ENCODE measurements around the gene SMARCA5.

Gene SMARCA5

DNA sequence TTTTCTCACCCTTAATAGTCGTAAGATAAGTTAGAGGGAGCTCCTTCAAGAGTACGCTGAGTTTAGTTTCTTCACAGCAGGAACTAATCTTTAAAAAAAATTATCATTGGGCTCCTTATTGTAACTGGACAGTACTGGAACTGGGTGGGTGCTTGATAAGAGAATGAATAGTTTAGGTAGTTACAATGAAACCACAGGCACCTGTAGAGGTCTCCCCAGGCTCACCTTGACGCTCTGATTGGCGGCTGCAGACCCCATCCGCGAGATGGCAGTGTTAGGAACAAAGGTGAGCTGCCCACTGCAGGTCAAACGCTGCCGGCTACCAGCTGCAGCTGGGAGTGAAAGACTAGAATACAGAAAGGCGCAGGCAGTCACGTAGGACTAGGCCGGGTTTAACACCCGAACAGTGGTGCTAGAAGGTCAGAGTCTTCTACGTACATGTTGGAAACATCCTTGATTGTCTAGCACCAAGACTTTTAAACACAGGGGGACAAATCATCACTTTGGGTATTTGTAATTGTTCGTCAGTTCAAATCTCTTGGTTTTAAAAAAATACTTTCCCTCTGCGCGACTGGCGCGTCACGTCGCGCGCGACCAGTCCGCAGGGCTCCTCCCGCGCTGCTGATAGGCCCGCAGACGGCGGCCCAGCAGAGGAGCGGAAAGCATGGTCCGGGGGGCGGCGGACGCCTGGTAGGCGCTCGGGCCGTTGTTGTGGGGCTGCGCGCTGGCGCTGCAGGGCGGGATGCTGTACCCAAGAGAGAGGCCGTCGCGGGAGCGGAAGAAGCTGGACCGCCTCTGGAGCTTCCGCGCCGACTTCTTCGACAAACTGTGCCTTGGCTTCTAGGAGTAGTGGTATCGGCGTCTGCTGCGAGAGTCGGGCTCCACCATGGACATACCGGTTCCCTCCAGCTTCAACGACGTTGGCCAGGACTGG is 45.6 kb downstream of the SMARCA5 start:
- peak; percentile 35 for DNase-seq (ENCODE audit: low read depth, low spot score)
- H3K9ac ChIP-seq (ENCODE audit: insufficient read length, low read depth) = no peak overlapping the region
- H3K4me3 ChIP-seq (ENCODE audit: insufficient read length, low read depth) = peak overlapping the region; percentile 34

GRCh38 chr4:143559757-143560147 is 46.2 kb downstream of the SMARCA5 start:
- Histone ChIP-seq H3K4me1 (ENCODE audit: insufficient read depth, insufficient read length) (no peaks in the 10 kb centered on the region), H3K27me3 (ENCODE audit: insufficient read depth, insufficient read length) (peaks cover 5% of the 10 kb centered on the region), H3K9ac (ENCODE audit: insufficient read length, low read depth) (no peak overlapping the region), H3K4me3 (ENCODE audit: insufficient read length, low read depth) (peak overlapping the region; percentile 34), H3K36me3 (ENCODE audit: insufficient read depth, insufficient read length, low read length) (peaks cover 14% of the 10 kb centered on the region), H3K9me3 (ENCODE audit: insufficient read depth, low read length) (no peaks in the 10 kb centered on the region)
- TF ChIP-seq SUZ12 (IDR thresholded peaks at IDR 0.05; ENCODE audit: extremely low read depth, insufficient read depth, insufficient read length) = no peak
- TF ChIP-seq YY1 (IDR thresholded peaks at IDR 0.05; ENCODE audit: insufficient read depth, insufficient read length) = no peak
- no peak for TF ChIP-seq ZNF274 (IDR thresholded peaks at IDR 0.05; ENCODE audit: low read depth, low read length)
- DNase-seq (ENCODE audit: low read depth, low spot score) = no peak

More for the DNA sequence above, 45.6 kb downstream of the SMARCA5 start:
- Histone ChIP-seq H3K9me3 (ENCODE audit: insufficient read depth, low read length) (no peaks in the 10 kb centered on the region), H3K27me3 (ENCODE audit: insufficient read depth, insufficient read length) (peaks cover 5% of the 10 kb centered on the region), H3K4me1 (ENCODE audit: insufficient read depth, insufficient read length) (no peaks in the 10 kb centered on the region), H3K36me3 (ENCODE audit: insufficient read depth, insufficient read length, low read length) (peaks cover 18% of the 10 kb centered on the region)
- TF ChIP-seq ZNF274 (IDR thresholded peaks at IDR 0.05; ENCODE audit: low read depth, low read length) (no peak), SUZ12 (IDR thresholded peaks at IDR 0.05; ENCODE audit: extremely low read depth, insufficient read depth, insufficient read length) (no peak), YY1 (IDR thresholded peaks at IDR 0.05; ENCODE audit: insufficient read depth, insufficient read length) (no peak)

- no peak for DNase-seq (ENCODE audit: low read depth, low spot score)
- Histone ChIP-seq H3K27me3 (ENCODE audit: insufficient read depth, insufficient read length) (peaks cover 4% of the 10 kb centered on the region), H3K36me3 (ENCODE audit: insufficient read depth, insufficient read length, low read length) (no peaks in the 10 kb centered on the region), H3K4me3 (ENCODE audit: insufficient read length, low read depth) (no peak overlapping the region), H3K9me3 (ENCODE audit: insufficient read depth, low read length) (no peaks in the 10 kb centered on the region), H3K4me1 (ENCODE audit: insufficient read depth, insufficient read length) (no peaks in the 10 kb centered on the region), H3K9ac (ENCODE audit: insufficient read length, low read depth) (no peak overlapping the region)
- TF ChIP-seq ZNF274 (IDR thresholded peaks at IDR 0.05; ENCODE audit: low read depth, low read length) (no peak), YY1 (IDR thresholded peaks at IDR 0.05; ENCODE audit: insufficient read depth, insufficient read length) (no peak), SUZ12 (IDR thresholded peaks at IDR 0.05; ENCODE audit: extremely low read depth, insufficient read depth, insufficient read length) (no peak)
These were observed 51.0 kb downstream of the SMARCA5 start for GRCh38 chr4:143564472-143564871.

- Histone ChIP-seq H3K9ac (ENCODE audit: insufficient read length, low read depth) (no peak overlapping the region), H3K27me3 (ENCODE audit: insufficient read depth, insufficient read length) (no peaks in the 10 kb centered on the region), H3K4me1 (ENCODE audit: insufficient read depth, insufficient read length) (no peaks in the 10 kb centered on the region), H3K36me3 (ENCODE audit: insufficient read depth, insufficient read length, low read length) (no peaks in the 10 kb centered on the region), H3K9me3 (ENCODE audit: insufficient read depth, low read length) (no peaks in the 10 kb centered on the region), H3K4me3 (ENCODE audit: insufficient read length, low read depth) (no peak overlapping the region)
- TF ChIP-seq SUZ12 (IDR thresholded peaks at IDR 0.05; ENCODE audit: extremely low read depth, insufficient read depth, insufficient read length) (no peak), ZNF274 (IDR thresholded peaks at IDR 0.05; ENCODE audit: low read depth, low read length) (no peak), YY1 (IDR thresholded peaks at IDR 0.05; ENCODE audit: insufficient read depth, insufficient read length) (no peak)
- DNase-seq (ENCODE audit: low read depth, low spot score) = no peak
These were observed 61.8 kb downstream of the SMARCA5 start for GRCh38 chr4:143575331-143575730.

DNA sequence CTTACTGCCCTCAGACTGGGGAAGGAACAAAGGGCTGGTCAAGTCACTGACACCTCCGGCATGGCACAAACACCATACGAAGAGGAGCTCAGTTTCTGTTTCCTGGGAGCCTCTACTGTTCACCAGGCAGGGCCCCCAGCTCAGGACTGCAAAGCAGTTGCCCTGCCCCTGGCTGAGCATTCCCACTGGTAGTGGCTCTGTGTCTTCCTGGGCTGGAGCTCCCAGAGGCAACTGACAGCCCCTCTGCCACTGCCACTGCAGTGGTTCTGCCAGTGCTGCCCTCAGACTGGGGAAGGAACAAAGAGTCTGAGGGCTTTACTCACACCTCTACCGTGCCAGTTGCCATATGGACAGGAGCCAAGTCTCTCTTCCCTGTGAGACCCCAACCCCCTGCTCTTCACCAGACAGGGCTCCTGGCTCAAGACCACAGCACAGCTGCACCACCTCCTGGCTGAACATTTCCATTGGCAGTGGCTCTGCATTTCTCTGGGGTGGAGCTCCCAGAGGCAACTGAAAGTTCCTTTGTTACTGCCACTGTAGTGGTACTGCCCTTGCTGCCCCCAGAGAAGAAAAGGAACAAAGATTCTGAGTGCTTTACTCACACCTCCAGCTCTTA is 67.9 kb downstream of the SMARCA5 start:
- DNase-seq (ENCODE audit: low read depth, low spot score) = peak; percentile 1
- Histone ChIP-seq H3K9me3 (ENCODE audit: insufficient read depth, low read length) (no peaks in the 10 kb centered on the region; the same call in 1 of the 2 replicates), H3K9ac (ENCODE audit: insufficient read length, low read depth) (no peak overlapping the region), H3K27me3 (ENCODE audit: insufficient read depth, insufficient read length) (no peaks in the 10 kb centered on the region), H3K4me3 (ENCODE audit: insufficient read length, low read depth) (no peak overlapping the region), H3K4me1 (ENCODE audit: insufficient read depth, insufficient read length) (no peaks in the 10 kb centered on the region), H3K36me3 (ENCODE audit: insufficient read depth, insufficient read length, low read length) (no peaks in the 10 kb centered on the region)
- TF ChIP-seq ZNF274 (IDR thresholded peaks at IDR 0.05; ENCODE audit: low read depth, low read length) (no peak), YY1 (IDR thresholded peaks at IDR 0.05; ENCODE audit: insufficient read depth, insufficient read length) (no peak)

DNA sequence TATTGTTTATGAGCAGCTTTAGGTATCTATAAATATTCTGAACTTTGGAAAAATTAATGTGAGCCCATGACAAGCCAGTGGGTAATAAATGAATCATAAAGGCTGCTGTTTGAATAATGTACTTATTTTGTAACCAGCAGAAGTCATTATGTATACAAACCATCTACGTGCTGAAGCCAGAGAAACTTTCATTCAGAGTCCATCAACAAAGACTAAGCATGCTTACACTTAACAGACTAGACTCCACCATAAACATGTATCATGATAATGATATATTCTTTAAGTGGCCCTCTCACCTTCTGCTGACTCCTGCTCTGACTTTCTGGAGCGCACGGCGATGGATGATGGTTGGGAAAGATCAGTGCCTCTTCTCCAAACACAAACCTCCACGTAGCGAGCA is 72.0 kb downstream of the SMARCA5 start:
- Histone ChIP-seq H3K36me3 (ENCODE audit: insufficient read depth, insufficient read length, low read length) (no peaks in the 10 kb centered on the region), H3K9ac (ENCODE audit: insufficient read length, low read depth) (no peak overlapping the region), H3K4me1 (ENCODE audit: insufficient read depth, insufficient read length) (no peaks in the 10 kb centered on the region), H3K27me3 (ENCODE audit: insufficient read depth, insufficient read length) (no peaks in the 10 kb centered on the region), H3K9me3 (ENCODE audit: insufficient read depth, low read length) (no peaks in the 10 kb centered on the region; the same call in 1 of the 2 replicates), H3K4me3 (ENCODE audit: insufficient read length, low read depth) (no peak overlapping the region)
- no peak for DNase-seq (ENCODE audit: low read depth, low spot score)
- TF ChIP-seq ZNF274 (IDR thresholded peaks at IDR 0.05; ENCODE audit: low read depth, low read length) = no peak
- no peak for TF ChIP-seq SUZ12 (IDR thresholded peaks at IDR 0.05; ENCODE audit: extremely low read depth, insufficient read depth, insufficient read length)
- TF ChIP-seq YY1 (IDR thresholded peaks at IDR 0.05; ENCODE audit: insufficient read depth, insufficient read length) = no peak

DNA sequence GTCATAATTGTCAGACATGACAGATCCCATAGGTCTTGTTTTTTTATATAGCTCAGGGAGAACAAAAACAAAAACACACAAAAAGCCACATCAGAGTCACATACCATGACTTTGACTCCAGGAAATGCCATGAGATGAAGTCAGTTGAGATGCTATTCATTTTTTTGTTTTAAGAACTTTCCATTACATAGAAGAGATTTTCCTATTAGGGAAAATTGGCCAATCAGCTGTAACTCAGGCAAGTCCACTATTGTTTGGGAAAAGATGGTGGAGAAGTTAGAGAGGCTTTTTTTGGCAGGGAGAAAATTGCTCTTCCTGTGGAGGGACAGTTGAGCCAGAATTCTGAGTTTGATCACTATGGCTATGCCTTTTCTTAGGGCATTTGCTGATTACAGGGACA is 72.6 kb downstream of the SMARCA5 start:
- Histone ChIP-seq H3K4me3 (ENCODE audit: insufficient read length, low read depth) (no peak overlapping the region), H3K27me3 (ENCODE audit: insufficient read depth, insufficient read length) (no peaks in the 10 kb centered on the region), H3K9me3 (ENCODE audit: insufficient read depth, low read length) (no peaks in the 10 kb centered on the region; the same call in 1 of the 2 replicates), H3K36me3 (ENCODE audit: insufficient read depth, insufficient read length, low read length) (no peaks in the 10 kb centered on the region), H3K9ac (ENCODE audit: insufficient read length, low read depth) (no peak overlapping the region), H3K4me1 (ENCODE audit: insufficient read depth, insufficient read length) (no peaks in the 10 kb centered on the region)
- TF ChIP-seq SUZ12 (IDR thresholded peaks at IDR 0.05; ENCODE audit: extremely low read depth, insufficient read depth, insufficient read length) (no peak), ZNF274 (IDR thresholded peaks at IDR 0.05; ENCODE audit: low read depth, low read length) (no peak), YY1 (IDR thresholded peaks at IDR 0.05; ENCODE audit: insufficient read depth, insufficient read length) (no peak)
- DNase-seq (ENCODE audit: low read depth, low spot score) = no peak

All from NT2/D1 (cell line).